ENCODE data around the gene ARHGAP1. TPM values are rescaled to one million over a fixed set of nuclear protein-coding genes. Genes with fewer than 3 reads are reported as not detected.

Gene ARHGAP1
- total RNA-seq, 1 experiment from 2014 or later, result 53.0 TPM

GRCh38 chr11:46639197-46639839, 61.1 kb downstream of the ARHGAP1 start:
- no peaks in the 10 kb centered on the region for H3K27me3 Mint-ChIP-seq (ENCODE audit: low read depth)
- ChIA-PET POLR2A (no interaction called here), CTCF (interaction anchor here (0.5 kb wide), 1 partner anchor 272 kb away, joined by 3 read pairs; no protein-coding TSS in a partner anchor)
- H3K4me3 Mint-ChIP-seq, result no peak overlapping the region
- no peak for ATAC-seq
- peaks cover 12% of the 10 kb centered on the region for H3K9me3 Mint-ChIP-seq
- H3K27ac Mint-ChIP-seq, result no peak overlapping the region
- no peaks in the 10 kb centered on the region for H3K4me1 Mint-ChIP-seq
- peaks cover 19% of the 10 kb centered on the region for H3K36me3 Mint-ChIP-seq
- TF ChIP-seq ZNF317 (CRISPR knock-in tag; IDR thresholded peaks at IDR 0.05; ENCODE audit: borderline replicate concordance, low read depth) (no peak), ZNF232 (CRISPR knock-in tag; IDR thresholded peaks at IDR 0.05) (no peak), EMX1 (CRISPR knock-in tag; IDR thresholded peaks at IDR 0.05) (no peak), FOXP1 (CRISPR knock-in tag; IDR thresholded peaks at IDR 0.05; ENCODE audit: borderline replicate concordance) (no peak), NR1H2 (CRISPR knock-in tag; IDR thresholded peaks at IDR 0.05) (no peak), ZBTB43 (CRISPR knock-in tag; IDR thresholded peaks at IDR 0.05) (no peak), TEAD1 (CRISPR knock-in tag; IDR thresholded peaks at IDR 0.05) (no peak), SMAD4 (CRISPR knock-in tag; IDR thresholded peaks at IDR 0.05) (no peak)
- TF ChIP-seq, protein P1, sequence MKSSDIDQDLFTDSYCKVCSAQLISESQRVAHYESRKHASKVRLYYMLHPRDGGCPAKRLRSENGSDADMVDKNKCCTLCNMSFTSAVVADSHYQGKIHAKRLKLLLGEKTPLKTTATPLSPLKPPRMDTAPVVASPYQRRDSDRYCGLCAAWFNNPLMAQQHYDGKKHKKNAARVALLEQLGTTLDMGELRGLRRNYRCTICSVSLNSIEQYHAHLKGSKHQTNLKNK (CRISPR knock-in tag; IDR thresholded peaks at IDR 0.05), result no peak
- no peak for DNase-seq (ENCODE audit: low spot score)

DNA sequence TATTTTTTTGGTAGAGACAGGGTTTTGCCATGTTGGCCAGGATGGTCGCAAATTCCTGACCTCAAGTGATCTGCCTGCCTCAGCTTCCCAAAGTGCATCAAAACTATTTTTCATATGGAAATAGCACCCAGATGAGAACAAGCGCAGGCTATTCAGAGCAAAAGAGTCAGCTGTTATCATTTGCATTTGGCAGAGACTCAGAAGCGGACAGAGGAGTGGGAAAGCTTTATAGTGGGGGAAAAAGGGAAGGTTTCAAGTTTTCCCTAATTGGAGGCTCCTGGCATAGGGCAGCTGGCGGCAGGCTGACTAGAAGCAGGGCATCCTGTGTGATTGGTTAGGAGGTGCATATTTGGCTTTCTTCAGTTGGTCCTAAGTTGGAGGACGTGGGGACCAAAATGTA, 62.9 kb downstream of the ARHGAP1 start:
- H3K36me3 Mint-ChIP-seq, result peaks cover 18% of the 10 kb centered on the region
- H3K27me3 Mint-ChIP-seq (ENCODE audit: low read depth), result no peaks in the 10 kb centered on the region
- TF ChIP-seq JUN (CRISPR knock-in tag; IDR thresholded peaks at IDR 0.05), result no peak
- TF ChIP-seq, protein P2, sequence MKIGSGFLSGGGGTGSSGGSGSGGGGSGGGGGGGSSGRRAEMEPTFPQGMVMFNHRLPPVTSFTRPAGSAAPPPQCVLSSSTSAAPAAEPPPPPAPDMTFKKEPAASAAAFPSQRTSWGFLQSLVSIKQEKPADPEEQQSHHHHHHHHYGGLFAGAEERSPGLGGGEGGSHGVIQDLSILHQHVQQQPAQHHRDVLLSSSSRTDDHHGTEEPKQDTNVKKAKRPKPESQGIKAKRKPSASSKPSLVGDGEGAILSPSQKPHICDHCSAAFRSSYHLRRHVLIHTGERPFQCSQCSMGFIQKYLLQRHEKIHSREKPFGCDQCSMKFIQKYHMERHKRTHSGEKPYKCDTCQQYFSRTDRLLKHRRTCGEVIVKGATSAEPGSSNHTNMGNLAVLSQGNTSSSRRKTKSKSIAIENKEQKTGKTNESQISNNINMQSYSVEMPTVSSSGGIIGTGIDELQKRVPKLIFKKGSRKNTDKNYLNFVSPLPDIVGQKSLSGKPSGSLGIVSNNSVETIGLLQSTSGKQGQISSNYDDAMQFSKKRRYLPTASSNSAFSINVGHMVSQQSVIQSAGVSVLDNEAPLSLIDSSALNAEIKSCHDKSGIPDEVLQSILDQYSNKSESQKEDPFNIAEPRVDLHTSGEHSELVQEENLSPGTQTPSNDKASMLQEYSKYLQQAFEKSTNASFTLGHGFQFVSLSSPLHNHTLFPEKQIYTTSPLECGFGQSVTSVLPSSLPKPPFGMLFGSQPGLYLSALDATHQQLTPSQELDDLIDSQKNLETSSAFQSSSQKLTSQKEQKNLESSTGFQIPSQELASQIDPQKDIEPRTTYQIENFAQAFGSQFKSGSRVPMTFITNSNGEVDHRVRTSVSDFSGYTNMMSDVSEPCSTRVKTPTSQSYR (CRISPR knock-in tag; IDR thresholded peaks at IDR 0.05), result no peak
- TF ChIP-seq ZNF396 (CRISPR knock-in tag; IDR thresholded peaks at IDR 0.05; ENCODE audit: borderline replicate concordance), result no peak
- TF ChIP-seq, protein P3, sequence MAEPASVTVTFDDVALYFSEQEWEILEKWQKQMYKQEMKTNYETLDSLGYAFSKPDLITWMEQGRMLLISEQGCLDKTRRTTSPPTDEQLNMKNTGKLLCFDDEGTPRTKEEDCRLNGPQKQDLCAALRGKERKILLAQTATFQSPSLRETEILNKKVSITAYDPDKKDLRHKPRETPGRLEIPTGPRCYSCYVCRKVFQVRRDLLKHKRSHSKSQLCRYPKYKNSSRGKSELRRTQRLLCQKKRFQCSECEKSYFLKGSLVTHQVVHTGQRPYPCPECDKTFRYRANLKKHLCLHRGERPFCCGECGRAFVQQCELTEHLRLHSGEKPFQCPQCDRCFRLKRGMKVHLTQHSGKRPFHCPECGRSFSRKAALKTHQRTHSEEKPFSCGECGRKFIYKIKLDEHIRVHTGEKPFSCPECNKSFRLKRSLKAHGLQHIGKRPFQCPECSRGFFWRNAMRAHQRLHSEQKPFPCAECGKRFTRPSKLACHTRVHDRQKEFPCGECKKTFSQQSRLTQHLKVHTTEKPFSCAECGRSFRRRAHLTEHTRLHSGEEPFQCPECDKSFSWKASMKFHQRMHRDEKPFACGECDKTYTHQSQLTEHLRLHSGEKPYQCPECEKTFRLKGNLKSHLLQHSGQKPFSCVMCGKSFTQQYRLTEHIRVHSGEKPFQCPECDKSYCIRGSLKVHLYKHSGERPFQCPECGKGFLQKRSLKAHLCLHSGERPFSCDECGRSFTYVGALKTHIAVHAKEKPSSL (CRISPR knock-in tag; conservative IDR thresholded peaks at IDR 0.05), result no peak
- TF ChIP-seq IRF1 (CRISPR knock-in tag; IDR thresholded peaks at IDR 0.05), result no peak
- DNase-seq (ENCODE audit: low spot score) (no peak), ATAC-seq (no peak)
- H3K4me3 Mint-ChIP-seq, result no peak overlapping the region
- H3K9me3 Mint-ChIP-seq, result peaks cover 7% of the 10 kb centered on the region
- no peaks in the 10 kb centered on the region for H3K4me1 Mint-ChIP-seq
- POLR2A ChIA-PET, result no interaction called here
- CTCF ChIA-PET, result no interaction called here
- no peak overlapping the region for H3K27ac Mint-ChIP-seq

DNA sequence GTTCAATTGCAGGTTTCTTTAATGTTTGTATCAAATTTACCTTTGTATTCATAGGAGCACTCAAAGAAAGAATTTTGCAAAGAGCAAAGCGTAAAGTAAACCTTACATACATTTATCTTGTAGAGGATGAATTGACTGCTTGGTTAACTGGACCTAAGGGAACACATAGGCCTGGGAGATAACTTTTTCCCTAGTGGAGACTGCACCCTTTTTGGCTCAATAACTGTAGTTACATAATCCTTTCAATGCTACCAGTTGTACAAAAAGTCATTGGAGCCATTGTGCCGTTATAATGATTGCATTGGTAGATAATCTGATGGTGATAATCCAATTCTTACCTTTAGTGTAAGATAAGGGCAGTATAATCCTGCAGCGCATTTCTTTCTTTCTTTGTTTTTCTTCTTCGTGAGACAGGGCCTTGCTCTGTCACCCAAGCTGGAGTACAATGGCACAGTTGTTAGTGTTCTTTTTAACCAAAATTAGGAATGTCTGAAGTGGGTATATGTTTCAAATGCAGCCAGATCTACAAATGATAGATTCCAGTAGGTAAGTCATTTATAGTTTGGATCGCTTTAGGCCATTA, 64.8 kb downstream of the ARHGAP1 start:
- CTCF ChIA-PET, result no interaction called here
- H3K4me3 Mint-ChIP-seq, result no peak overlapping the region
- H3K36me3 Mint-ChIP-seq, result peaks cover 24% of the 10 kb centered on the region
- POLR2A ChIA-PET, result interaction anchor here (0.6 kb wide), 1 partner anchor 246 kb away, joined by 4 read pairs; no protein-coding TSS in a partner anchor
- H3K27ac Mint-ChIP-seq, result no peak overlapping the region
- ATAC-seq, result no peak
- H3K27me3 Mint-ChIP-seq (ENCODE audit: low read depth), result no peaks in the 10 kb centered on the region
- H3K9me3 Mint-ChIP-seq, result no peaks in the 10 kb centered on the region
- no peak for DNase-seq (ENCODE audit: low spot score)
- no peaks in the 10 kb centered on the region for H3K4me1 Mint-ChIP-seq
- no peak for TF ChIP-seq KAT7 (CRISPR knock-in tag; IDR thresholded peaks at IDR 0.05; ENCODE audit: borderline replicate concordance)
- TF ChIP-seq TCF7 (CRISPR knock-in tag; IDR thresholded peaks at IDR 0.05; ENCODE audit: low read depth), result no peak
- TF ChIP-seq, protein P4, sequence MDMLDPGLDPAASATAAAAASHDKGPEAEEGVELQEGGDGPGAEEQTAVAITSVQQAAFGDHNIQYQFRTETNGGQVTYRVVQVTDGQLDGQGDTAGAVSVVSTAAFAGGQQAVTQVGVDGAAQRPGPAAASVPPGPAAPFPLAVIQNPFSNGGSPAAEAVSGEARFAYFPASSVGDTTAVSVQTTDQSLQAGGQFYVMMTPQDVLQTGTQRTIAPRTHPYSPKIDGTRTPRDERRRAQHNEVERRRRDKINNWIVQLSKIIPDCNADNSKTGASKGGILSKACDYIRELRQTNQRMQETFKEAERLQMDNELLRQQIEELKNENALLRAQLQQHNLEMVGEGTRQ (CRISPR knock-in tag; IDR thresholded peaks at IDR 0.05), result no peak
- TF ChIP-seq STAT6 (CRISPR knock-in tag; conservative IDR thresholded peaks at IDR 0.05; ENCODE audit: low read depth), result no peak
